Measurements from ENCODE around the gene SYT2.

SYT2 gene

DNA sequence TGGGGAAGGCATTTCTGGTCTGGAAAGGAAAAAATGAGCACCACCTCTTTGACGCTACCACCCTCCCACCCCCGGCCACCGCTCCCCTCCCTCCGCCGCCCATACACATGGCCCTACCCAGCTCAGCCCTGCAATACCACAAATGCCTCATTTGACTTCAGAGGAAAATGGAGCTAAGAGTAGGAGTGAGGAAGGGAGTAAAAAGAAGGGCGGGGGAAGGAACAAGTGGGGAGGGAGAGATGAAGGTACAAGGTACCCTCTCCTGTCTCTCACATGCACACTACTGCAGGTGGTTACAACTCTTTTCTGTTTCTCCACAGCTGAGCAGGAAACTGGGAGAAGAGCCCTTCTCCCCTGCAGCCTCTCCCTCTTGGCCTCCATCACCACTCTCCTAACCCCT is 7.1 kb downstream of the SYT2 start:
- DNase-seq, result no peak

GRCh38 chr1:202702088-202702487 is 8.2 kb downstream of the SYT2 start:
- DNase-seq, result no peak

DNA sequence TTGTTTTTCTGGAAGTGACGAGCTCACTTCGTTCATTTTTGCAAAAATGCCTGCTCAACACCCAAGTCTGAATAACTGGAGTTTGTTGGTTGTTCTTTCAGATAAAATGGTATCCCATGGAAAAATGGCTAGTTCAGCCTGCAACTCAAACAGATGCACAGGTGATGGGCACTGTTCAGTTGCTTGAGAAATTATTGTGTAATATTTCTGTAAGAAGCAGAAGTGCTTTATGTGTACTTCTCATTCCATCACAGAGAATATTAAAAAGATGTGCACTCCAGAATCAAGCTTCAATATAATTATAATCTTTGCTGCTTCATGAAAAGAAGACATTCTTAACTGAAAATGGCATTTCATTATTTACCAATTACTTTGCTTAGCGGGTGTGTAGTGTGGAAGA is 9.1 kb downstream of the SYT2 start:
- peak in 1 of 2 experiments; percentile 22 for DNase-seq

- DNase-seq, result no peak
Measured at GRCh38 chr1:202700061-202700460, 10.2 kb downstream of the SYT2 start.

DNA sequence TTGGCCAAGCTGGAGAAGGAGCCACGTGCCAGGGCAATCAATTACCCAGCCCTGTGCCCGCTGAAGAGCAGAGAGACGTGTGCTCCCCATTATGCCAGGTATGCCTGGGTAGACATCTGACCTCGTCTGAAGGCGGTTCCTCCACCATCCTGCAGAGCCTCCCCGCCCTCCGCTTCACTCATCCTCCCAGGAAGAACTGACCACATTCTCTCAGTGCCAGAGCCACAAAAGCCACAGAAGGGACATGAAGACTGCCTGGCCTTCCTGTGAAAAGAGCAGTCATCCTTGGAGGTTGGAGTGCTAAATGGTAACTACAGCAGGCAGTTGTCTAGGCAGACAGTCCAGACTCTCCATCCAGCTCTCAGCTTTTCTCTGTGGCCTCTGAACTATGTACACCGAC is 12.0 kb downstream of the SYT2 start:
- DNase-seq, result peak; percentile 53 to 61

DNA sequence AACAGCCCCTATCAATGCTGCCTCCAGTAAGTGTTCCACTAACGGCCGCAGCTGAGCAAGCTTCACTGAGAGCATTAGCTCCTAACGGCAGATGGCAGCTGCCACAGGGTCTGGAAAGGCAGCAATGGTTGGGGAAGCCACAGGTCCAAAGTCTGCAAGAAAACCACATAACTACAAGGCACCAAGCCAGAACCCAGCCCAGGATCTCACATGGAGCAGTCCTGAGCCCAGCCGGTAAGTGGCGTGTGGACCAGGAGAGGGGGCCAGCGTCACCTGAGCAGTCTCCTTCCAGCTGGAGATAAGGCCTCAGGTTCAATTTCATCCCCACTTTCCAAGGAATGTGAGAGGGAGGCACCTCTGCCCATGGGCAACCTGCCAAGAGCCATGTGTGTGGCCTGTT is 13.2 kb downstream of the SYT2 start:
- no peak for DNase-seq

DNA sequence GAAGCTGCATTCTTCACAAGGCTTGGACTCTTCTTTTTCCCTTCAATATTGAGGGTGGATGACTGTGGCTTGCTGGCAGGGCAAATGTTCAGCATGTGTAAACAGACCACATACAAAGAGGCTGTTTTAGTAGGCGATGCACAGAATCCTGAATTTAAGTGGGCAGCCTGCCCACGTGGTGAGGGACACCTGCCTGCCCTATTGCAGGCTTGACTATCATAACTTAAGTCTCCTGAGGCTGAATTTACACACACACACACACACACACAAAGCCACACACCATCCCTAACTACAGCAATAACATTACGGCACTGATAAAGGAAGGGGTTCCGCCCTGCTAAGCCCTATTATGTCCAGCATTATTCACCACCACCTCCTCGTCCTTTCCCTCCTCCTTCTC is 15.9 kb downstream of the SYT2 start:
- DNase-seq, result no peak

DNA sequence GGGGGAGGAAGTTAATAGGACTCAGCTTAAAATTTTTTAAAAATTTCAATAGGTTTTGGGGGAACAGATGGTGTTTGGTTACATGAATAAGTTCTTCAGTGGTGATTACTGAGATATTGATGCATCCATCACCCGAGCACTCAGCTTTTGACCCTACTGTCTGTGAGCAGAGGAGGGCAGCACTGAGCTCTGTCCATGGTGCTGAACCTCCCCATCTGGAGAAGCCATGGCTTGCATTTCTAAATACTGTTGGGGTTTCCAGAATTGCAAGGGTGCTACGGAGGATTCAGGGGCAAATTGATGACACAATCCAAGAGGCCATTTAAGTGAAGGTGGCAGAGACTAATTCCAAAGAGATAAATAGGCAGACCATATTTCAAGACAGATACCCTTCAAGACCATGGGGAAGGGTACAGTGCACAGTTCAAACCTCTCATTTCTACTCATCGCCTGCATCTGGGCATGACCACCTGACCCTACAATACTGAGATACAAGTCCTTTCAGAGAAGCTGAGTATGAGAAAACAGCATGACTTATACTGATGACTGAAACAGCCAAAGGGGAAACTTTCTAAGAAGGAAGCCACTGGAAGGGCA is 17.2 kb downstream of the SYT2 start:
- DNase-seq, result peak; percentile 54 to 57

GRCh38 chr1:202691816-202692215 is 18.4 kb downstream of the SYT2 start:
- no peak for DNase-seq

DNA sequence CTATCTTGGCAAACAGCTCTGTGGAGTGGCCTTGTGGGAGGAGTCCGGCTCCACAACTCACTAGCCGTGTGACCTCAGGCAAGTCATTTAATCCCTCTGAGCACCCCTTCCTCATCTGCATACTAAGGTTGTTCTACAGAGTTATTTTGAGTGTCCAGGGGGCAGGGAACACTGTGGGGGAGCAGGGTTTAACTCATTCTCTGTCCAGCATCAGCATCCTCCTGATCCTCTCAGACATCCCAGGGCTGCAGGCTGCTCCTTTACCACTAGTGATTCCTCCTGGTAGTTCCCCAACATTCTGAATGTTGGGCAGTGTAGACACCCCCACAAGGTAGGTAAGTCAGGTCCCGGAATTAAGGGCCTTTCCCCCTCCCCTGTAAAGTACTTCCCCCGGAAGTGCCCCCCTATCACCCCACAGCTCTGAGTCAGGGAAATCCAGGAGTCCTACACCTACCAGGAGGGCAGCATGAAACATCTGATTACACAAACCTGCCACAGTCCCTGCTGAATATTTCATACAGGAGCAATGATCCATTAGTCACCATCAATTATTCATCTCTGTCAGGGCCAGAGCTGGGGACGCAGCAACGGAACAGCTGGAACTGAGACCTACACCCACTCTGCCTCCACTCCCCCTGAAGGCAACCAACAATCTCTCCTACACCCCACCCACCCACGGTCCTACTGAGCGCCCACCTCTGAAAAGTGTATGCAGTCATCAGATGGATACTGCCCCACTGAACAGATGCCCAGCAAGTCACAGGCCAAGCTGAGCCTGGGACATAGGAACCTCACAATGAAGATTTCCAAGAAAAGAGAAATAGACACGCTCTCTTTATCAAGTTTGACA is 20.5 kb downstream of the SYT2 start:
- no peak for DNase-seq

- DNase-seq, result no peak
Measured at GRCh38 chr1:202689082-202689481, 21.2 kb downstream of the SYT2 start.

GRCh38 chr1:202688401-202688800 is 21.9 kb downstream of the SYT2 start:
- no peak for DNase-seq

- DNase-seq, result no peak
Measured at GRCh38 chr1:202687798-202688197, 22.5 kb downstream of the SYT2 start.

DNA sequence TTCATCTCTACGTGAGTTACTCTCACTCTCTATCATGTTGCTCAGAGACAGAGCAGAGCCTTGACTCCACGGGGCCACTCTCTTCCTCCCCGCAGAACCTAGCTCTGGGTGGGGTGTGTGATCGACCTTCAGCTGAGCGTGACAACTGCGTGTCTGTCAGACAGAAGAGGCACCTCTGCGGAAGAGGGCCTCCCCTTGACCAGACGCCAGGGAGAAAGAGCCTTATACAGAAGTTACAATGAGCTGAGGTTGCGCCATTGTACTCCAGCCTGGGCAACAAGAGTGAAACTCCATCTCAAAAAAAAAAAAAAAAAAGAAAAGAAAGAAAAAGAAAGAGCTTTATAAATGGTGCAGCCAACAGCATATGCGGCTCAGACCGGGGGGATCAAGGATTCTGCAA is 22.9 kb downstream of the SYT2 start:
- no peak for DNase-seq

- DNase-seq, result no peak
Measured at GRCh38 chr1:202685641-202686040, 24.6 kb downstream of the SYT2 start.

GRCh38 chr1:202684716-202685115 is 25.5 kb downstream of the SYT2 start:
- DNase-seq, result no peak

DNA sequence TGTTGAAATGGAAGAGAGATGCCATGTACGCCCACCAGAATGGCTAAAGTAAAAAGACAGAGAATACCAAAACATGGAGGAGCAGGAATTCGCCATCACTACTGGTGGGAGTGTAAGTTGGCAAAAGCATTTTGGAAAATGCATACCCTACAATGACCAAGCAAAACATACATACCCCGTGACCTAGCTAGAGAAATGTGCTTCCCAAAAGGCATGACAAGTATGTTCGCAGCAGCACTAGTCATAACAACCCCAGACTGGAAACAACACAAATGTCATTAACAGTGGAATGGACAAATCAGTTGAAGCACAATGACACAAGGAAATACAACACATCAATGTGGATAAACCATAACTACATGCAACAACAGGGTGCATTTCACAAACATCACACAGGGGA is 27.2 kb downstream of the SYT2 start:
- no peak for DNase-seq

GRCh38 chr1:202682477-202682876 is 27.8 kb downstream of the SYT2 start:
- DNase-seq, result no peak

DNA sequence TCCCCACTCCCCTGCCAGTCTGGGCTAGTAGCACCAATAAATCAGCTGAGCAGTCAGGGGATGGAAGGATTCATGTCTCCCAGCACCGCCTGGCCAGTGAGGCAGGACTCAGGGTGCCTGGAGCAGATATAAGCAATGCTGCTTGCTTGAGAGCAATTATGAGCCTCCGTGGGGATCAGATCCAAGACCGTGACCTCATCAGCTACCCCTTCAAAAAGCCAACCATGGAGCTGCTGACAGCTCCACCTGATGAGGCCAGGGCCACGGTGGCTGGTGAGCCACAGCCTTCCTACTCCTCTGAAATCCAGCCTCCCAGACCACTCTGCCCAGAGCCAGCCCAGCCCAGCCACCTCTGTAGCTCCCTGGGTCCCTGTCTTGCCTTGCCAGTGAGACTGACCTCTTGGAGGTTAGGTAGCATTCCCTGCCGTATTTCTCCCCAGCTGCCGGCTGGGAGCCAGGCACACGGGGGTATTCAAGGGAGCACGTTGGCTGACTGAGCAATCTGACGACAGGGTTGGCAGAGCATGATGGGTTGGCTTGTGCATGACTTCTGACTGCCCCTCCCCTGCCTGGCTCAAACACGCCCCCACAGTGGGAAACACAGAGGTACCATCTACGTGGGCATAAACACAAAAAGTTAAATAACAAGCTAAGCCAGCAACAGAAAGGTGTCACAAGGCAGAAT is 28.4 kb downstream of the SYT2 start:
- no peak for DNase-seq

DNA sequence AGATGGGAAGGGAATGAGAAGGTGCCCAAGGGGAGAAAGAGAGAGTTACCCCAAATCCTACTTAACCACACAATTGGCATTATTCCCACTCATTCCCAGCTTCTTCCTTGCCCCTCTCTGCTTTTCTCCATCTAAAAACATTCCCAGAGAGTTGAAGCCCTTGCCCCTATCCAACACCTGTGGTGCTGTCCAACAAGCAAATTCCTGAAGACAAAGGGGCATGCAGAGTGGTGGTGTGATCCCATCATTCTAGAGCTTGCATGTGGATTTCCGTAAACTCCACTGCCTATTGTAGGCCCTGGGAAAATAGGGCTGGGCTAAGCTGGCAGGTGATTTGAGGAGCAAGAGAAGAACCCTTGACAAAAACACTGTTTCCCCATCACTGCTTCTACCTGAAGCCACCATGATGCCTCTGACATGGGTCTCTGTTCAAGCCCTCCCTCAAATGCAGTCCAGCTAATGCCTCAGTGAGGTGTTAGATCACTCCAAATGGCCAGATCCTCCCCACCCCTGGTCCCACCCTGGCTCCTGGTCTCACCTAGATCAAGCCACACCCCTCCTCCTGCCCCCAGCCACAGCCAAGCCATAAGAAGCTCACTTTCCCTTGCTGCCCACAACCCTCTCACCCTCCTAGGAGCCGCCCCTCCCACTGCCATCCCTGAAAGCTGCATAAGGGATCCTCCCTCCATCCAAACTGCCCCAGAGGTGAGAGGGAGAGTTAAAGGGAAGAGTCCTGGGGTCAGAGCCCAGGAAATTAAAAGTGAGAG is 29.5 kb downstream of the SYT2 start:
- no peak for DNase-seq

DNA sequence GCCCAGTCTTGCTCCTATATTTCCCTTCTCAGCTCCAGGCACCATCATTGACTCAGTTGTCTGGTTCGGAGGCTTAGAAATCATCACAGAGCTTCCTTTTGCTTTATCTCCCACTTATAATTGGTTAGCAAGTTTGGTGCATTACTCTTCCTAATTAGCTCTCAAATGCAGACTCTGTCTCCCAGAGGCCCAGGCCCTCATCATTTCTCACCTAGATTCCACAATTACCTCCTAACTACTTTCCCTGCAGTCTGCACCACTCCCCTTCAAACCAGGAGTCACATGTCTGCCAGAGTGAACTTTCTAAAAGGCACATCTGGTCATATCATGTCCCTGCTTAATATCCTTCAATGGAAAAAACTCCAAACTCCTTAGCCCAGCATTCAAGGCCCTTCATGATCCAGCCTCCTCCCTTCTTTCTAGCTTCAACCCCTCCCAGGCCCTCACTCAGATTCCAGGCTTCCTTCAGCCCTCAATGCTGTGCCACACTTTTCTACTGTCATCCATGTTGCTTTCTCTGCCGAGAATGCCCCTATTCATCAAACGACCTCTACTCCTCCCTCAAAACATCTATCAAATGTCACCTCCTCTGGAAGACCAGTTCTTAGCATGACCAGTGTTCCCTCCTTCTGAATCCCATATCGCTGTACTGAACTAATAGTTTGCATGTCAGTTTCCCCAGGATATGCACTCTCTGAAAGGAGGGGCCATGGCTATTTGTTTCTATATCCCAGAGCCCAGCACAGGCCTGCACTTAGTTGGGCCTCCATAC is 30.7 kb downstream of the SYT2 start:
- no peak for DNase-seq

DNA sequence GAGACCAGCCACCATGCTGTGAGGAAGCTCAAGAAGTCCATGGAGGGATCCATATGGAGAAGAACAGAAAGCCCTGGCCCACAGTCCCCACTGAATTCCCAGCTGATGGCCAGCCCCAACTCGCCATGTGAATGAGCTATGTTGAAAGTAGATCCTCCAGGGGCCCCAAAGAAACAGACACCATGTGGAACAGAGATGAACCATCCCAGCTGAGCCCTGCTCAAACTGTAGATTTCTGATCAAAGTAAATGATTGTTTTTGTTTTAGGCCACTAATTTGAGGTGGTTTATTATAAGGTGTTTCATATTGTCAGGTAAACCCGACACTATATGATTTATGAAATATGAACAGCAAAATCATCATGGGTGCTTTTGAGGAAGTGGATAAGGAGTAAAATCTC is 32.8 kb downstream of the SYT2 start:
- DNase-seq, result no peak

- no peak for DNase-seq
Measured at GRCh38 chr1:202673531-202673930, 36.7 kb downstream of the SYT2 start.
